Stimulated activated CD4-positive, alpha-beta T cell treated with anti-CD3 and anti-CD28 coated beads, Interleukin-15, amount 100 ng/mL, for 24 hours (primary cell): ENCODE measurements around the gene KIR2DL1.
"Not testable (repeated sequence)": the region's sequence is repeated elsewhere in the genome, so short reads cannot be mapped to it uniquely, and the experiment has no call there.

Source experiments
- DNase-seq: peaks from one replicate; pipeline ENCODE4 v3.0.0-alpha.2; 2020

Gene KIR2DL1

GRCh38 chr19:54828064-54828463, 58.5 kb downstream of the KIR2DL1 start:
- DNase-seq = not testable (repeated sequence)

GRCh38 chr19:54832496-54832895, 62.9 kb downstream of the KIR2DL1 start, which contains the start of gene KIR2DS4:
Gene KIR2DS4, plus strand, starts transcription at chr19:54832676.
- DNase-seq = not testable (repeated sequence)
